SH-SY5Y (cell line): ENCODE results near the gene ASB10.

ENCODE experiments used
- GATA2 ChIP-seq: IDR thresholded peaks from 2 replicates; pipeline ENCODE4 v1.6.1; 2011; ENCODE audit warnings: mild to moderate bottlenecking, low read depth, low read length
- GATA3 ChIP-seq: IDR thresholded peaks from 2 replicates; pipeline ENCODE4 v1.6.1; 2011; ENCODE audit warnings: low read depth, mild to moderate bottlenecking, low read length, moderate library complexity

DNA sequence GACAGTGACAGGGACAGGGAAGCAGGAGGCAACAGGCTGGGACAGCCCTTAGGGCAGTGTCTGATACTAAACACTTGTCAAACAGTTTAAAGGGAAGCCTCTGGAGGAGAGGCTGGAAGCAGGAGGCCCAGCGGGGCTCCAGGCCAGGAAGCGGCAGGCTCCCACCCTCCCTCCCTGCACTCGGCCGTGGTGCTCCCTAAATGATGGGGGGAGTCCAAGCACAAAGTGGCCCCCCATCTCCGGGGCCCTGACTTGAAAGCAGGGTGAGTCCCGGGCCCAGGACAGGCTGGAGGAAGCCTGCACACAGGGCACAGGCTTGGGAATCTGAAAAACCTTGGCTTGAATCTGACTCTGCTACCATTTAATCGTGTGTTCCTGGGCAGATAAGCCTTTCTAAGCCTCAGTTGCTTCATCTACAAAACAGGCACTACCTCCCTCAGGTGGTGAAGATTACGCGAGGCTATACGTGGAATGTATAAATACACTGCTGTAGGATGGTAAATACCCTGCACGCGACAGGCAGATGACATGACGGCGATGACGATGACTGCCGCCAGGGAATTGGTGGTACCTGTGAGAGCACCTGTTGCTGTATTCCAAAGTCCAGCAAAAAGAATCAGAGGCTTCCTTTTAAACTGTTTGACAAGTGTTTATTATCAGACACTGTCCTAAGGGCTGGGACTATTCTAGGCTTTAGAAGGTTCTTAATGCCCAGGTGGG, 53.6 kb downstream of the ASB10 start:
- TF ChIP-seq GATA2 (no peak), GATA3 (no peak)
